Large intestine (tissue), 3 donors: Measurements from ENCODE around the gene BATF. TPM values are rescaled to one million over a fixed set of nuclear protein-coding genes. Genes with fewer than 3 reads are reported as not detected.

Source experiments
- DNase-seq, 2 donors: peaks; one replicate each; pipeline versions ENCODE4 v3.0.0 to v3.0.0-alpha.2; 2013
- H3K27ac ChIP-seq: one replicate; pipeline ENCODE4 v1.5.1; 2013; ENCODE audit warnings: low read length
- H3K27me3 ChIP-seq: 2 replicates; pipeline ENCODE4 v1.6.1; 2013; ENCODE audit warnings: low read length; ENCODE audit not compliant: control insufficient read depth, insufficient read depth
- H3K36me3 ChIP-seq: 2 replicates; pipeline ENCODE4 v1.6.1; 2013; ENCODE audit warnings: low read length; ENCODE audit not compliant: control insufficient read depth, insufficient read depth
- H3K4me1 ChIP-seq: one replicate; pipeline ENCODE4 v1.6.1; 2013; ENCODE audit warnings: low read length; ENCODE audit not compliant: control insufficient read depth, insufficient read depth
- H3K4me3 ChIP-seq: one replicate; pipeline ENCODE4 v1.5.1; 2013; ENCODE audit warnings: low read length
- H3K9me3 ChIP-seq: one replicate; pipeline ENCODE4 v1.6.1; 2013; ENCODE audit warnings: mild to moderate bottlenecking, low read depth, low read length, moderate library complexity; ENCODE audit not compliant: control insufficient read depth
- WGBS: methylation state at CpG from one replicate; pipeline ENCODE4 v1.1.5; 2013; ENCODE audit warnings: low lambda C conversion rate; ENCODE audit not compliant: insufficient coverage; 5-methylcytosine and 5-hydroxymethylcytosine counted together
- polyA plus RNA-seq: library from polyadenylated mRNA; unstranded; fragments of 120-200 nt; gene quantifications from one replicate; pipeline ENCODE4 v1.2.1, GENCODE V29; 2013

The BATF gene
- polyA plus RNA-seq, 1 donor = 0.67 TPM

- Histone ChIP-seq H3K4me1 (no peaks in the 10 kb centered on the region), H3K27me3 (no peaks in the 10 kb centered on the region), H3K27ac (no peak overlapping the region), H3K4me3 (no peak overlapping the region), H3K36me3 (no peaks in the 10 kb centered on the region), H3K9me3 (no peaks in the 10 kb centered on the region)
- WGBS = 100% methylated on average over 1 of the region's 3 CpGs
- no peak for DNase-seq
Measured at GRCh38 chr14:75595226-75595625, 73.0 kb downstream of the BATF start.

Other genes with a start within 250 kb of the BATF start
- gene FOS, start 243.6 kb upstream of the BATF start, polyA plus RNA-seq = 1,610 TPM
- 30.0 TPM for gene JDP2, start 94.4 kb upstream of the BATF start, polyA plus RNA-seq
- gene FLVCR2, start 56.2 kb downstream of the BATF start, polyA plus RNA-seq = 11.3 TPM
- 21.3 TPM for gene ERG28, start 138.4 kb downstream of the BATF start, polyA plus RNA-seq
- 15.2 TPM for gene TTLL5, start 138.8 kb downstream of the BATF start, polyA plus RNA-seq